K562 (cell line): ENCODE measurements around the gene GMIP. TPM values are rescaled to one million over a fixed set of nuclear protein-coding genes. Genes with fewer than 3 reads are reported as not detected.

Experiments
- ARID1B ChIP-seq: fragments of 450-650 bp; IDR thresholded peaks from 2 replicates; pipeline ENCODE4 v1.6.1; 2016; ENCODE audit warnings: antibody characterized with exemption, mild to moderate bottlenecking, inconsistent platforms
- DDX20 ChIP-seq: fragments of 450-650 bp; IDR thresholded peaks from 2 replicates; pipeline ENCODE4 v1.6.1; 2016; ENCODE audit warnings: missing genetic modification characterization, low read depth, mild to moderate bottlenecking, missing compliant biosample characterization, moderate library complexity
- EHMT2 ChIP-seq: fragments of 450-650 bp; IDR thresholded peaks from 2 replicates; pipeline ENCODE4 v1.6.1; 2018; ENCODE audit warnings: antibody characterized with exemption
- KDM1A ChIP-seq, 2 experiments: fragments of 450-650 bp; IDR thresholded peaks; 2 replicates each; pipeline ENCODE4 v1.6.1; 2016; ENCODE audit warnings: mild to moderate bottlenecking in 2 of 2
- MTF1 ChIP-seq: fragments of 250-450 bp; sonication (Bioruptor Pico); IDR thresholded peaks from 2 replicates; pipeline ENCODE4 v1.9.0; 2021; ENCODE audit warnings: moderate library complexity, mild to moderate bottlenecking, inconsistent platforms, borderline replicate concordance
- POLR2B ChIP-seq: fragments of 450-650 bp; IDR thresholded peaks from 2 replicates; pipeline ENCODE4 v1.6.1; 2018; ENCODE audit warnings: low read depth; ENCODE audit not compliant: partially characterized antibody
- ZBTB2 ChIP-seq: fragments of 450-650 bp; IDR thresholded peaks from 2 replicates; pipeline ENCODE4 v1.6.1; 2016; ENCODE audit warnings: antibody characterized with exemption
- ZNF449 ChIP-seq: fragments of 250-450 bp; sonication (Bioruptor Pico); IDR thresholded peaks from 2 replicates; pipeline ENCODE4 v1.8.0; 2022; ENCODE audit warnings: moderate library complexity, mild to moderate bottlenecking, inconsistent platforms
- ZNF639 ChIP-seq, 2 experiments: fragments of 200-800 bp in 1 of 2; sonication (Bioruptor generic) in 1 of 2; sonication (generic) in 1 of 2; formaldehyde crosslinking in 1 of 2; IDR thresholded peaks in 1 of 2; conservative IDR thresholded peaks in 1 of 2; 2 replicates each; pipeline versions ENCODE4 v1.5.0 to v1.6.1; 2016 to 2020; ENCODE audit warnings: missing compliant biosample characterization in 1 of 2, missing genetic modification characterization in 1 of 2, missing genetic modification reagents in 1 of 2
- polyA plus RNA-seq, 8 experiments: library from polyadenylated mRNA; depleted of rRNA in 4 of 8; stranded (reverse) in 5 of 8; unstranded in 3 of 8; fragments of >200 nt; fragmentation: Nextera tagmentation in 2 of 8; fragmentation: Illumina TruSeq in 1 of 8; extraction: Ambion mirVana in 2 of 8; extraction: Trizol in 1 of 8; gene quantifications; 2 replicates each; pipeline versions ENCODE4 v1.2.1 to v1.2.3, GENCODE V29; 2011 to 2014; ENCODE audit warnings: inconsistent platforms in 1 of 8, missing spikeins in 1 of 8
- total RNA-seq, 7 experiments: library from RNA; depleted of rRNA in 6 of 7; stranded (reverse); fragments of >200 nt in 6 of 7; fragmentation: Illumina TruSeq in 2 of 7; extraction: Trizol in 2 of 7; gene quantifications; 2 replicates each; pipeline versions ENCODE4 v1.2.1 to v1.2.3, GENCODE V29; 2011 to 2021; ENCODE audit warnings: low replicate concordance in 1 of 7
- TF ChIP-seq, protein P1 (sequence below): IDR thresholded peaks from 2 replicates; pipeline ENCODE4 v1.6.1; 2011; ENCODE audit not compliant: insufficient read length; ENCODE audit errors: extremely low read depth
- TF ChIP-seq, protein P2 (sequence below): sonication (generic); formaldehyde crosslinking; IDR thresholded peaks from 2 replicates; pipeline ENCODE4 v1.8.0; 2022; ENCODE audit warnings: missing genetic modification reagents, mild to moderate bottlenecking, borderline replicate concordance
- TF ChIP-seq, protein P3 (sequence below): sonication (generic); formaldehyde crosslinking; IDR thresholded peaks from 2 replicates; pipeline ENCODE4 v1.4.0; 2020; ENCODE audit warnings: mild to moderate bottlenecking, missing genetic modification reagents

Gene GMIP
- total and polyA plus RNA-seq, 9 of the 15 experiments (the other 6 are each of a cell fraction or from before 2014, with no cell fraction given) = 0.14 to 15.8 (median 3.2) TPM

DNA sequence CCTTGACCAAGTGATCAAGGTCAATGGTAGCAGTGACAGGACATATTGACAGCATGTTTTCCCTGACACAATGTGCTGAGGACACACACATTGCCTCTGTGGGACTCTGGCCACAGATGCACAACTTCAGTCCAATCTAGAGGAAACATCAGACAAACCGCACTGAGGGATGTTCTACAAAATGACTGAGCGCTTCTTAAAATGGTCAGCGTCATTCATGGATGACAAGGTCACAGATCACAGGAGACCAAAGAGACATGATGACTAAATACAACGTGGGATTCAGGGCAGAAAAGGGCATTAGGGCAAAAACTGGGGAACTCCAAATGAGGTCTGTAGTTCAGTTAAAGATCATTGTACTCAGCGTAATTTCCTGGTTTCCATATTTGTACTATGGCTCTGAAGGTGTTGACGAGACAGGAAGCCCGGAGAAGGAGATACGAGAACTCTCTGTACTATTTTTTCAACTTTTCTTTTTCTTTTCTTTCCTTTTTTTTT, 45.6 kb downstream of the GMIP start (continued):
- TF ChIP-seq ZBTB2 = no peak
- TF ChIP-seq, protein P1, sequence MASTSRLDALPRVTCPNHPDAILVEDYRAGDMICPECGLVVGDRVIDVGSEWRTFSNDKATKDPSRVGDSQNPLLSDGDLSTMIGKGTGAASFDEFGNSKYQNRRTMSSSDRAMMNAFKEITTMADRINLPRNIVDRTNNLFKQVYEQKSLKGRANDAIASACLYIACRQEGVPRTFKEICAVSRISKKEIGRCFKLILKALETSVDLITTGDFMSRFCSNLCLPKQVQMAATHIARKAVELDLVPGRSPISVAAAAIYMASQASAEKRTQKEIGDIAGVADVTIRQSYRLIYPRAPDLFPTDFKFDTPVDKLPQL = no peak
- TF ChIP-seq DDX20 (tag) = no peak
- no peak for TF ChIP-seq ZNF449 (CRISPR knock-in tag)
- TF ChIP-seq, protein P2, sequence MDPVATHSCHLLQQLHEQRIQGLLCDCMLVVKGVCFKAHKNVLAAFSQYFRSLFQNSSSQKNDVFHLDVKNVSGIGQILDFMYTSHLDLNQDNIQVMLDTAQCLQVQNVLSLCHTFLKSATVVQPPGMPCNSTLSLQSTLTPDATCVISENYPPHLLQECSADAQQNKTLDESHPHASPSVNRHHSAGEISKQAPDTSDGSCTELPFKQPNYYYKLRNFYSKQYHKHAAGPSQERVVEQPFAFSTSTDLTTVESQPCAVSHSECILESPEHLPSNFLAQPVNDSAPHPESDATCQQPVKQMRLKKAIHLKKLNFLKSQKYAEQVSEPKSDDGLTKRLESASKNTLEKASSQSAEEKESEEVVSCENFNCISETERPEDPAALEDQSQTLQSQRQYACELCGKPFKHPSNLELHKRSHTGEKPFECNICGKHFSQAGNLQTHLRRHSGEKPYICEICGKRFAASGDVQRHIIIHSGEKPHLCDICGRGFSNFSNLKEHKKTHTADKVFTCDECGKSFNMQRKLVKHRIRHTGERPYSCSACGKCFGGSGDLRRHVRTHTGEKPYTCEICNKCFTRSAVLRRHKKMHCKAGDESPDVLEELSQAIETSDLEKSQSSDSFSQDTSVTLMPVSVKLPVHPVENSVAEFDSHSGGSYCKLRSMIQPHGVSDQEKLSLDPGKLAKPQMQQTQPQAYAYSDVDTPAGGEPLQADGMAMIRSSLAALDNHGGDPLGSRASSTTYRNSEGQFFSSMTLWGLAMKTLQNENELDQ = no peak
- 0 out of 4 replicates have a peak, but pooled peaks of 1 of the 2 experiments have one; percentile 26 for TF ChIP-seq KDM1A (IDR thresholded peaks at IDR 0.05)
- TF ChIP-seq MTF1 (CRISPR knock-in tag) = no peak
- TF ChIP-seq, protein P3, sequence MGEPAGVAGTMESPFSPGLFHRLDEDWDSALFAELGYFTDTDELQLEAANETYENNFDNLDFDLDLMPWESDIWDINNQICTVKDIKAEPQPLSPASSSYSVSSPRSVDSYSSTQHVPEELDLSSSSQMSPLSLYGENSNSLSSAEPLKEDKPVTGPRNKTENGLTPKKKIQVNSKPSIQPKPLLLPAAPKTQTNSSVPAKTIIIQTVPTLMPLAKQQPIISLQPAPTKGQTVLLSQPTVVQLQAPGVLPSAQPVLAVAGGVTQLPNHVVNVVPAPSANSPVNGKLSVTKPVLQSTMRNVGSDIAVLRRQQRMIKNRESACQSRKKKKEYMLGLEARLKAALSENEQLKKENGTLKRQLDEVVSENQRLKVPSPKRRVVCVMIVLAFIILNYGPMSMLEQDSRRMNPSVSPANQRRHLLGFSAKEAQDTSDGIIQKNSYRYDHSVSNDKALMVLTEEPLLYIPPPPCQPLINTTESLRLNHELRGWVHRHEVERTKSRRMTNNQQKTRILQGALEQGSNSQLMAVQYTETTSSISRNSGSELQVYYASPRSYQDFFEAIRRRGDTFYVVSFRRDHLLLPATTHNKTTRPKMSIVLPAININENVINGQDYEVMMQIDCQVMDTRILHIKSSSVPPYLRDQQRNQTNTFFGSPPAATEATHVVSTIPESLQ (CRISPR knock-in tag) = no peak
- TF ChIP-seq ARID1B = peak; percentile 38; the same call in 1 of the 2 replicates
- TF ChIP-seq POLR2B = no peak
- no peak for TF ChIP-seq EHMT2
- TF ChIP-seq ZNF639 (CRISPR knock-in tag; conservative IDR thresholded peaks at IDR 0.05 in 1 of 2, IDR thresholded peaks at IDR 0.05 in 1 of 2) = peak in 1 of 2 experiments; percentile 69; a peak in 1 of 4 replicates
